ENCODE measurements around the gene LMNA. TPM values are rescaled to one million over a fixed set of nuclear protein-coding genes. Genes with fewer than 3 reads are reported as not detected.

LMNA gene
- total and polyA plus RNA-seq, 2 of the 4 experiments (the other 2 are of a cell fraction) = 563 to 755 TPM

GRCh38 chr1:156151093-156151688, 36.7 kb downstream of the LMNA start:
- peak; percentile 62 for DNase-seq
- Histone ChIP-seq H3K4me1 (ENCODE audit: control insufficient read depth, insufficient read depth, low read length) (peaks cover 11% of the 10 kb centered on the region), H3K27me3 (ENCODE audit: control insufficient read depth, insufficient read depth, low read length) (peaks cover 14% of the 10 kb centered on the region; the same call in 1 of the 2 replicates), H3K14ac (replicated peaks; ENCODE audit: low read depth, low read length) (no peak overlapping the region), H3K9me1 (ENCODE audit: insufficient read depth, low read length) (peaks cover 5% of the 10 kb centered on the region; the same call in 1 of the 2 replicates), H3K36me3 (ENCODE audit: control insufficient read depth, insufficient read depth, low read length) (no peaks in the 10 kb centered on the region), H4K5ac (ENCODE audit: low read depth, low read length) (no peak overlapping the region), H3K23ac (ENCODE audit: low read depth, low read length) (no peak overlapping the region), H2AFZ (replicated peaks; ENCODE audit: low read length, poor library complexity) (no peak overlapping the region), H3K27ac (ENCODE audit: insufficient read depth, low read length) (no peak overlapping the region), H2BK20ac (ENCODE audit: low read depth, low read length) (no peak overlapping the region), H2BK5ac (ENCODE audit: low read depth, low read length, poor library complexity, severe bottlenecking) (no peak overlapping the region), H4K20me1 (ENCODE audit: insufficient read depth, low read length) (no peaks in the 10 kb centered on the region), H3K9ac (ENCODE audit: low read depth, low read length) (no peak overlapping the region), H3K18ac (ENCODE audit: low read depth, low read length) (no peak overlapping the region), H4K8ac (ENCODE audit: low read depth in 2 of 2, low read length in 2 of 2) (no peak overlapping the region), H3K9me3 (ENCODE audit: control insufficient read depth, insufficient read depth, low read length) (no peaks in the 10 kb centered on the region), H3K4ac (ENCODE audit: low read depth, low read length) (no peak overlapping the region), H2BK15ac (ENCODE audit: low read depth, low read length) (no peak overlapping the region), H3K4me3 (ENCODE audit: insufficient read depth, low read depth, low read length) (no peak overlapping the region), H2BK120ac (ENCODE audit: low read depth, low read length) (no peak overlapping the region), H2AK5ac (ENCODE audit: low read depth, low read length) (no peak overlapping the region), H3K79me1 (ENCODE audit: low read depth in 1 of 2, low read length in 2 of 2) (no peaks in the 10 kb centered on the region), H4K91ac (ENCODE audit: insufficient read depth, low read depth, low read length) (no peak overlapping the region), H2AK9ac (replicated peaks; ENCODE audit: low read depth, low read length, poor library complexity) (no peak overlapping the region), H3K4me2 (ENCODE audit: low read depth, low read length) (no peak overlapping the region), H3K56ac (ENCODE audit: extremely low read depth, insufficient read depth, low read length) (no peak overlapping the region)
- TF ChIP-seq BHLHE40 (IDR thresholded peaks at IDR 0.05; ENCODE audit: low read depth, low read length) (no peak), RFX5 (IDR thresholded peaks at IDR 0.05; ENCODE audit: low read depth, low read length) (no peak), RAD21 (IDR thresholded peaks at IDR 0.05; ENCODE audit: low read length) (no peak), CHD1 (IDR thresholded peaks at IDR 0.05; ENCODE audit: low read depth, low read length) (no peak), RCOR1 (IDR thresholded peaks at IDR 0.05; ENCODE audit: insufficient replicate concordance, low read length) (no peak), MAZ (IDR thresholded peaks at IDR 0.05; ENCODE audit: borderline replicate concordance, low read depth, low read length) (no peak), MAFK (IDR thresholded peaks at IDR 0.05; ENCODE audit: low read depth, low read length) (no peak), NFE2L2 (IDR thresholded peaks at IDR 0.05; ENCODE audit: low read depth, low read length) (no peak), CEBPB (IDR thresholded peaks at IDR 0.05; ENCODE audit: low read depth, low read length) (no peak)
- TF ChIP-seq, protein P1, sequence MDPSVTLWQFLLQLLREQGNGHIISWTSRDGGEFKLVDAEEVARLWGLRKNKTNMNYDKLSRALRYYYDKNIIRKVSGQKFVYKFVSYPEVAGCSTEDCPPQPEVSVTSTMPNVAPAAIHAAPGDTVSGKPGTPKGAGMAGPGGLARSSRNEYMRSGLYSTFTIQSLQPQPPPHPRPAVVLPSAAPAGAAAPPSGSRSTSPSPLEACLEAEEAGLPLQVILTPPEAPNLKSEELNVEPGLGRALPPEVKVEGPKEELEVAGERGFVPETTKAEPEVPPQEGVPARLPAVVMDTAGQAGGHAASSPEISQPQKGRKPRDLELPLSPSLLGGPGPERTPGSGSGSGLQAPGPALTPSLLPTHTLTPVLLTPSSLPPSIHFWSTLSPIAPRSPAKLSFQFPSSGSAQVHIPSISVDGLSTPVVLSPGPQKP (IDR thresholded peaks at IDR 0.05; ENCODE audit: borderline replicate concordance, low read depth, low read length) = no peak
- ChIA-PET POLR2A (ENCODE audit: unreplicated experiment) (interaction anchor here (0.6 kb wide), 1 partner anchor 66 kb away, joined by 4 read pairs; no protein-coding TSS in a partner anchor), CTCF (interaction anchor here (0.7 to 0.8 kb wide), 2 partner anchors 74 kb away, joined by 3 to 4 read pairs; no protein-coding TSS in a partner anchor)
- in situ Hi-C loops (cut with MboI; ENCODE audit: low sequenced_read_pairs) (no loop called here), dilution Hi-C loops (cut with HindIII; ENCODE audit: low sequenced_read_pairs, unreplicated experiment) (no loop called here), intact Hi-C loops (cut with micrococcal nuclease) (no loop called here)
- peak; percentile 52 for ATAC-seq (ENCODE audit: low read depth)
- WGBS, 2 experiments (ENCODE audit: extremely low coverage in 2 of 2, insufficient read length in 1 of 2) = no CpG with 5 or more reads among the region's 6 CpGs
- BruUV-seq (replicated peaks) = no TSS peak
